Measurements from ENCODE around the gene FAM117B. TPM values are rescaled to one million over a fixed set of nuclear protein-coding genes. Genes with fewer than 3 reads are reported as not detected.

FAM117B gene
- polyA plus RNA-seq, 1 donor (not counting 4 experiments of a cell fraction or from before 2014, with no cell fraction given): 1.9 TPM

DNA sequence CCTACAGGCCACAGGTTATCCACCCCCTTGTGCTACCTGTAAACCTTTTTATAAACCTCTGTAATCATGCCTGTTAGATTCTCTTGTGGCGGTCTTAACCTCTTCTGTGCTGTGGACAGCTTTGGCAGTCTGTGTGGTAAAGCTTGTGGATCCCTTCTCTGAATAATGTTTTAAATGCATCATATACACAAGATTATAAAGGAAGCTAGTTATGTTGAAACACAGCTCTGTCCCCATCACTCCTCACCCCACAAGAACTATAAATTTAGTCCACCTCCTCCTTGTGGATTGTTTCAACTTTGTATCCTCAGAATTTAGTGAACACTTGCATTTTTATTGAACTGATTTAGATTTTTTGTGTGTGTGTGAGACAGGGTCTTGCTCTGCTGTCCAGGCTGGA lies 129.1 kb downstream of the FAM117B start:
- no peak overlapping the region for H3K27ac ChIP-seq (ENCODE audit: control insufficient read depth, insufficient read depth, low read length)
- no peaks in the 10 kb centered on the region for H3K27me3 ChIP-seq (ENCODE audit: control insufficient read depth, extremely low read depth, insufficient read depth, low read length)
- no peaks in the 10 kb centered on the region for H3K9me3 ChIP-seq (ENCODE audit: control insufficient read depth, low read depth, low read length)
- no peak for FAIRE-seq
- H3K4me1 ChIP-seq (ENCODE audit: control insufficient read depth, extremely low read depth, insufficient read depth, low read length): no peaks in the 10 kb centered on the region
- H3K9ac ChIP-seq (ENCODE audit: control insufficient read depth, extremely low read depth, insufficient read depth, low read length): no peak overlapping the region
- H3K36me3 ChIP-seq (ENCODE audit: control insufficient read depth in 2 of 2, extremely low read depth in 1 of 2, insufficient read depth in 2 of 2, low read length in 2 of 2): no peaks in the 10 kb centered on the region
- no peaks in the 10 kb centered on the region for H3K9me1 ChIP-seq (ENCODE audit: control insufficient read depth, extremely low read depth, insufficient read depth, low read length)
- H3K4me3 ChIP-seq (ENCODE audit: control insufficient read depth in 2 of 3, extremely low read depth in 1 of 3, insufficient read depth in 2 of 3, low read depth in 1 of 3, low read length in 3 of 3): no peak overlapping the region
- no peak for TF ChIP-seq EZH2 (IDR thresholded peaks at IDR 0.05; ENCODE audit: low read length)
- TF ChIP-seq, protein P1, sequence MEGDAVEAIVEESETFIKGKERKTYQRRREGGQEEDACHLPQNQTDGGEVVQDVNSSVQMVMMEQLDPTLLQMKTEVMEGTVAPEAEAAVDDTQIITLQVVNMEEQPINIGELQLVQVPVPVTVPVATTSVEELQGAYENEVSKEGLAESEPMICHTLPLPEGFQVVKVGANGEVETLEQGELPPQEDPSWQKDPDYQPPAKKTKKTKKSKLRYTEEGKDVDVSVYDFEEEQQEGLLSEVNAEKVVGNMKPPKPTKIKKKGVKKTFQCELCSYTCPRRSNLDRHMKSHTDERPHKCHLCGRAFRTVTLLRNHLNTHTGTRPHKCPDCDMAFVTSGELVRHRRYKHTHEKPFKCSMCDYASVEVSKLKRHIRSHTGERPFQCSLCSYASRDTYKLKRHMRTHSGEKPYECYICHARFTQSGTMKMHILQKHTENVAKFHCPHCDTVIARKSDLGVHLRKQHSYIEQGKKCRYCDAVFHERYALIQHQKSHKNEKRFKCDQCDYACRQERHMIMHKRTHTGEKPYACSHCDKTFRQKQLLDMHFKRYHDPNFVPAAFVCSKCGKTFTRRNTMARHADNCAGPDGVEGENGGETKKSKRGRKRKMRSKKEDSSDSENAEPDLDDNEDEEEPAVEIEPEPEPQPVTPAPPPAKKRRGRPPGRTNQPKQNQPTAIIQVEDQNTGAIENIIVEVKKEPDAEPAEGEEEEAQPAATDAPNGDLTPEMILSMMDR (optimal IDR thresholded peaks at IDR 0.05 in 1 of 3, IDR thresholded peaks at IDR 0.05 in 1 of 3, conservative IDR thresholded peaks at IDR 0.05 in 1 of 3; ENCODE audit: extremely low read depth in 1 of 3, insufficient read depth in 2 of 3, low read length in 3 of 3): no peak
- no peaks in the 10 kb centered on the region for H4K20me1 ChIP-seq (ENCODE audit: control insufficient read depth, extremely low read depth, insufficient read depth, low read length)
- no peaks in the 10 kb centered on the region for H3K79me2 ChIP-seq (ENCODE audit: control insufficient read depth, insufficient read depth, low read length)
- H3K4me2 ChIP-seq (ENCODE audit: control insufficient read depth, extremely low read depth, insufficient read depth, low read depth, low read length): no peak overlapping the region
- dilution Hi-C loops (cut with MboI; ENCODE audit: extremely low pct_ligation_motif_present, low sequenced_read_pairs): no loop called here
- DNase-seq (ENCODE audit: low read depth, low spot score): no peak
- no peak overlapping the region for H2AFZ ChIP-seq (ENCODE audit: control insufficient read depth, low read length)

GRCh38 chr2:202764991-202765390 lies 130.2 kb downstream of the FAM117B start:
- Histone ChIP-seq H3K4me3 (ENCODE audit: control insufficient read depth in 2 of 3, extremely low read depth in 1 of 3, insufficient read depth in 2 of 3, low read depth in 1 of 3, low read length in 3 of 3) (no peak overlapping the region), H3K4me2 (ENCODE audit: control insufficient read depth, extremely low read depth, insufficient read depth, low read depth, low read length) (no peak overlapping the region)

More at GRCh38 chr2:202764991-202765390, 130.2 kb downstream of the FAM117B start:
- no peak for TF ChIP-seq EZH2 (IDR thresholded peaks at IDR 0.05; ENCODE audit: low read length)
- TF ChIP-seq, protein P1 (optimal IDR thresholded peaks at IDR 0.05 in 1 of 3, IDR thresholded peaks at IDR 0.05 in 1 of 3, conservative IDR thresholded peaks at IDR 0.05 in 1 of 3; ENCODE audit: extremely low read depth in 1 of 3, insufficient read depth in 2 of 3, low read length in 3 of 3): no peak
- Histone ChIP-seq H2AFZ (ENCODE audit: control insufficient read depth, low read length) (no peak overlapping the region), H3K27ac (ENCODE audit: control insufficient read depth, insufficient read depth, low read length) (no peak overlapping the region), H3K9me1 (ENCODE audit: control insufficient read depth, extremely low read depth, insufficient read depth, low read length) (no peaks in the 10 kb centered on the region), H3K36me3 (ENCODE audit: control insufficient read depth in 2 of 2, extremely low read depth in 1 of 2, insufficient read depth in 2 of 2, low read length in 2 of 2) (no peaks in the 10 kb centered on the region), H3K79me2 (ENCODE audit: control insufficient read depth, insufficient read depth, low read length) (no peaks in the 10 kb centered on the region), H4K20me1 (ENCODE audit: control insufficient read depth, extremely low read depth, insufficient read depth, low read length) (no peaks in the 10 kb centered on the region), H3K9me3 (ENCODE audit: control insufficient read depth, low read depth, low read length) (no peaks in the 10 kb centered on the region), H3K4me1 (ENCODE audit: control insufficient read depth, extremely low read depth, insufficient read depth, low read length) (no peaks in the 10 kb centered on the region), H3K9ac (ENCODE audit: control insufficient read depth, extremely low read depth, insufficient read depth, low read length) (no peak overlapping the region), H3K27me3 (ENCODE audit: control insufficient read depth, extremely low read depth, insufficient read depth, low read length) (no peaks in the 10 kb centered on the region)
- FAIRE-seq (no peak), DNase-seq (ENCODE audit: low read depth, low spot score) (no peak)
- dilution Hi-C loops (cut with MboI; ENCODE audit: extremely low pct_ligation_motif_present, low sequenced_read_pairs): no loop called here
